CD4-positive, alpha-beta T cell treated with Interleukin-15 for 1 hour (primary cell): Measurements from ENCODE around the gene MMP17.

Source experiments
- DNase-seq: peaks from one replicate; pipeline ENCODE4 v3.0.0-alpha.2; 2020

MMP17 gene

GRCh38 chr12:131896080-131896810 lies 68.1 kb downstream of the MMP17 start:
- peak; percentile 74 for DNase-seq

- no peak for DNase-seq
Observed at GRCh38 chr12:131896811-131897270, 68.6 kb downstream of the MMP17 start.

GRCh38 chr12:131897276-131897675 lies 69.1 kb downstream of the MMP17 start:
- no peak for DNase-seq

- DNase-seq, result no peak
Observed at GRCh38 chr12:131897875-131898274, 69.7 kb downstream of the MMP17 start.

GRCh38 chr12:131900397-131900796 lies 72.2 kb downstream of the MMP17 start:
- no peak for DNase-seq
